EH (cell line): ENCODE data around the gene SLC7A6.
A peak's percentile ranks its signal among the peaks of the same experiment; 100 is the strongest.

ENCODE experiments used
- DNase-seq: peaks from one replicate; pipeline ENCODE4 v3.0.0-alpha.2; 2015; ENCODE audit warnings: low read depth

SLC7A6 gene

DNA sequence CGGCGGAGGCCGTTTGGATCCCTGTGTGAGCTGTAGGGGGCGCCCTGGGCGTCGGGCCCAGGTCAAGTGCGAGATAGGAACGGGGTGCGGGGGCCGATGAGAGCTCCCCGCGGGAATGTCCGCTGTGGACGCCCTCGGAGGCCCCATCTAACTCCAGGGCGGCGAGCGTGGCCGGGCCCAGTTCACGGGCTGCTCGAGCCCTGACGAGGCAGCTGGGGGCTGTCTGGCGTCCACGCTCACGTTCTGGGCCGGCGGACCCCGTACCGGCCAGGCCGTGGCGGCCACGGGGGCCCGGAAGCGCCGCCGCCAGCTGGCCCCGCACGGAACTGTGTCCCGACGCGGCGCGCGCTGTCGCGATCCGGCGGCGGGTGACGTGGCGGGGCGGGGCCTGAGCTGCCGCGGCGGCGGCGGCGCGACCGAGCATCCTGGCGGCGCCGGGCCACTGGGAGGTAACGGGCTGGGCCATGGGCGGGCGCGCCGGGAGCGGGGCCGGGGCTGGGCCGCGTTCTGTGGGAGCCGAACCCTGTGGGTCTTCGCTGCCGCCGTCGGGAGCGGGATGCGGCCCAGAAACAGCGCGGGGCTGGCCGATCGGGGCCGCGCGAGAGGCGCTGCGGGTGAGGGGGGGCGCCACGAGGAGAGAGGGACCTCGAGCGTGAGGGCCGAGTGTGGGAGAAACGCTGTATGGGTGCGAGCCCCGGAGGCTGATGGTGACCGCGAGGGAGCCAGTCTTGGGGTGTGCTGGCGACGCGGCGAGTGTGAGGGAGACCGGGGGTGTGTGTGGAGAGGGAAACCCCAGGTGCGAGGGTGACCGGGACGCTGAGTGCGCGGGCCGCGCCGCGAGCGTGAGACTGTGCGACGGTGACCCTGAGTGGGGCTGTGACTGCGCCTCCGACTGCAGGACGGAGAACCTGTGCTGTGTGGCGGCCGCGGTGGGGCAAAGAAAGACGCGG, at the start of gene SLC7A6:
Gene SLC7A6, plus strand, starts transcription at position 399 of the 950 bp plus-strand sequence. CDS start 10,201 bp downstream, outside the sequence.
- DNase-seq, result peak; percentile 81

DNA sequence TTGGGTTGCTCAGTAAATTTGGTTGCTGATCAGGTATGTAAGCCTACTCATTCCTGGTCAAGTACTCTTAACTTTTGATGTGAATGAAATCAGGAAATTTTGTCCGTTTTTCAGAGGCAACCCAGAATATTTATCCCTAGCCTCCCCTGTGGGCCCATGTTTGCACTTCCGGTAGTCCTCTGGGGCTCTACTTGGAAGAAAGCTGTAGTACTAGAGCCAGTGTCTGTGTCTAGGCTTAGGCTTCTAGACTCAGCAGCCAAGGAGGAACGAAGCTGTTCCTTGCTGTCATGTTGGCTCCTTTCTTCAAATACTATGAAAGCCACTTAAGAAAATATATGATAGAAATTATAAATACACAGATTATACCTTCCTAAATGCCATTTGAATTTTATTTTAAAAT, 49.6 kb upstream of the SLC7A6 start:
- DNase-seq, result no peak

DNA sequence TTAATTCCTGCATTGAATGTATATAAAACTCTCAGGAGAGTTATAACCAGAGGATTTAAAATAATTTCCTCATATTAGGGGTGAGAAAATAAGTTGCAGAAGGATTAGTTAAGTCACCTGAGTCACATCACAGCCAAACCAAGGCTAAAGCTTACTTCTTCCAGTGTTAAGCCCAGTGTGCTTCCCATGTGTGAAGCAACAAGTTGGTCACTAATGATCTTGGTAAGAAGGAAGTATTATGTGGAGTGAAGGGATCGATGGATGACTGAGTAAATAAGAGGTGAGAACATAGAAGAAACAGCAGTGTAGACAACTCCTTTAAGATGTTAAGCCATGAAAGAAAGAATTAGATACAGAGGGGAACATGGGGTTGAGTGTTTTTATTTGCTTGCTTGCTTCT, 49.0 kb upstream of the SLC7A6 start:
- no peak for DNase-seq

DNA sequence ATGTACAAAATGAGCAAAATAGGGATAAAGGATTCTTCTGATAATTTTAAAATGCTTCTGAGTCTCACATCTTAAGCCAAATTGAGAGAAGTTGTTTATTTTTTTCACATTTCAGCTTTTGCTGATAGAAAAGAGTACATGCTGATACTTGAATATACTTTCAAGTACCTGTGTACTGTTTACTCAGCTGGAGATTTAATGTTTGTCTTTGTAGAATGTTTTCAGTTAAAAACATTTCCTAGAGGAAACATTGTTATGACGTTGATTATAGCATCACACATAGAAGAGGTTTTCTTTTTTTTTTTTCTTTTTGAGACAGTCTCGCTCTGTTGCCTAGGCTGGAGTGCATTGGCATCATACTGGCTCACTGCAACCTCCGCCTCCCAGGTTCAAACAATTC, 48.1 kb upstream of the SLC7A6 start:
- no peak for DNase-seq

DNA sequence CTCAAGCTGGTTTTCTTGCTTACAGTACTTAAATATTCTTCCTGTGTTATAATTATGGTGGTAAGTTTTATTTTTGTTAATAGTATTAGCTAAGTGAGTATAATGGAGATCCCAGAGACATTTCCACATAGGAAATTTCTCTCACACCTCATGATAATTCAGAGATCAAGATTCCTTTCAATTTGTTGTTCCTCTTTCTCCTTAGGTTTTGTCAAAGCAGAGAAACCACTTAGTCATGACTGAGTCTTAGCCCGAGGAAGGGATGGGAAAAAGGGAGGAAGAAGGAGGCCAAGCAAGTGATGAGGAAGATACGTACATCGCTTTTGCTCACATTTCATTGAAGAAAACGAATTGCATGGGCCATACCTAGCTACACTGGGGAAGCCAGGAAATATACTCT, 46.8 kb upstream of the SLC7A6 start:
- no peak for DNase-seq

DNA sequence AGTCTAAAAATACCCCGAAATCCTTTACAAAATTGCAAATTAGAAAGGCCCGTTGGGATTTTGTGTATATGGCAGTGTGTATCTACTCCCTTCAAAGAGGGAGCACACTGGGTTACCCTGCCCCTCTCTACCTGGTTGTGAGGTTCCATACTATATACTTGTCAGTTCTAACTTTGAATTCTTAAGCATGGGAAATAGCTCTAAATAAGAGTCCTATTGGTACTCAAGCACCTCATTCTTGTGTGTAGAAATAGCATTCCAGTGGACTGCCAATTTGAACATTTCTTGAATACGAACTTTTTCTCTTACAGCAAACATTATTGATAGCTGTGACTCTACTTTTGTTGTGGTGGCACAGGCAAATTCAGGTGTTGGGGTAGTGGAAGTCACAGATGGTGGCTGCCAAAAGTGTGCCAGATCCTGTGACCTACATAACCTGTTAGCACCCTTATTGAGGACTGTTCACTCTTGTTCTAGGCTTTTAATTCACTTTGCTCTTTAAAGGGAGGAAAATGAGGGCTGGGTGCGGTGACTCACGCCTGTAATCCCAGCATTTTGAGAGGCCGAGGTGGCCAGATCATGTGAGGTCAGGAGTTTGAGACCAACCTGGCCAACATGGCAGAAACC, 44.5 kb upstream of the SLC7A6 start:
- no peak for DNase-seq

DNA sequence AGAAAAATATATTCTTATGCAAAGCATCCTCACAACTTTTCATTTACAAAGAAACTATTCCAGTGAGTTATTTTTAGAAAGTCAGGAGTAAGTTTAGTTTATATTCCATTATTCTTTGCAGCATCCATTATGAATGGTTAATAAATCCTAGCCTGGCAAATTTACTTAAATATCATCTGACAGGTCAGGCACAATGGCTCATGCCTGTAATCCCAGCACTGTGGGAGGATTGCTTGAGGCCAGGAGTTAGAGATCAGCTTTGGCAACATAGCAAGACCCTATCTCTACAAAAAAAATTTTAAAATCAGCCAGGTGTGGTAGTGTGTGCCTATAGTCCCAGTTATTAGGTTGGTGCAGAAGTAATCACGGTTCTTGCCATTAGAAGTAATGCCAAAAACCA, 41.3 kb upstream of the SLC7A6 start:
- no peak for DNase-seq

DNA sequence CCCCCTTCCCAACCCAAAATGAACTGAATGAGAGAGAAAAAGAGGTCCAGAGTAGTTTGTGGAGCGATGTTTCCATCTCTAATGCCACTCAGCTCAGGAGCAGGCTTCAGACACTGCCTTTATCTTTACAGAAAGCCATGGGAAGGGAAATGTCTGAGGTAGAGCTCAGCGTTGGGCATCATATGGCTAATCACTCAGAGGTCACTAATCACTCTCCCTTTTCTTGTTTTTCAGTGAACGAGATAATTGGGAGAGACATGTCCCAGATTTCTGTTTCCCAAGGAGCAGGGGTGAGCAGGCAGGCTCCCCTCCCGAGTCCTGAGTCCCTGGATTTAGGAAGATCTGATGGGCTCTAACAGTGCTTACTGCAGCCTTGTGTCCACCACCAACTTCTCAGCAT, 38.2 kb upstream of the SLC7A6 start:
- DNase-seq, result no peak

DNA sequence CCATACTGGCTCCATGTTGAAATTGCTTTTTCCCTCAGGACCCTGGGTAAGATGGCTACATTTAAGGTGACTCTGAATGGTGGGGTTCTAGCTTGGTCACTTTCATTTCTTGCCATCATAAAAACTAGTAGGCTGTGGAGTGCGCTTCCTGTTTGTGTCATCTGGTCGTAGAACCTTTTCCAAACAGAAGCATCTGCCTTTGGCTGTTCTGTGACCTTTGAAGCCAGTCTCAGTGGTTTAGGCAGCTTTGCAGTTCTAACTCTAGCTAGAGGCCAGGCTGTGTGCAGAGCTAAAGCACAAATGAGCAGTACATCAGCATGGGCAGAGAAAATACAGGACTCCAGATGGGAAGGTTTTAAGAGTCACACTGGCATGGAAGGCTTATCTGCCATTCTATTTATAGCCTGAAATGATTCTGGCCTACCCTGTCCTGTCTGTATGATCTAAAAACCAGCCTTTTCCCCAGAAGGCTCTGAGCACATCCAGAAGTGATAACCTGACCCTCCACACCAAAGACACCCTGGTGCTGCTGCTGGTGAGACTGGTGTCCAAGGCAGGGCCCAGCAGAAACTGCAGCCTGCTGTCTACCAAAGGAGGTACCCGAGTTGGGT, 37.0 kb upstream of the SLC7A6 start:
- no peak for DNase-seq

DNA sequence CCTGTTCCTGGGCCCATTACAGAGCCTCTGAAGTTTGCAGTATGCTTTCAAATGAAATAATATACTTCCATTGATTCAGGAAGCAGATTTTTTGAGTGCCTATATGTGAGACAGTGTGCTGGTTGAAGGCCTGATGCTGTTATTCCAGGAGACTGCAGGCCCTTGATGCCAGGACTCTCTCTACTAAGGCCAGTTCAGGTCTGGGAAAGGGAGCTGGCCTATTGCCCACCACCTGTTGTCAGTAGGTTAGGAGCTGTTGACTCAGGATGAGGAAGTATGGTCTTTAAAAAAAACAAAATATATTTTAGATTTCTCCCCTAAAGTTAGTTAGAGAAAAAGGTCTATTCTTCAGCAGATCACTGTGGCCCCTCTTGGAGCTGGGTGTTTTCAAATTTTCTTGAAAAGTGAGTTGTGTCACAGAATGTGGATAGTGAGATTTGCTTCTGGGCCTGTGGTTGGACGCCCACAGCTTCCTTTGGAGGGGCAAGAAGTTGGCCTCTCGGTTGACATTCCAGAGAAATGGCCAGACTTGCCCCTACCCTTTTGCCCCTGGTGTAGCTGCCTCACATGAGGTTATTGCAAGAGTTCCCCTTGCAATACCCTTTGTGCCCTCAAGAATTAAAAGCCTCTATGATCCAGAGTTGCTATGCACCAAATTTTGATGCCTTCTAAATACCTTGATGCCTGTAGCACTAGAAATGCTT, 36.3 kb upstream of the SLC7A6 start:
- no peak for DNase-seq

DNA sequence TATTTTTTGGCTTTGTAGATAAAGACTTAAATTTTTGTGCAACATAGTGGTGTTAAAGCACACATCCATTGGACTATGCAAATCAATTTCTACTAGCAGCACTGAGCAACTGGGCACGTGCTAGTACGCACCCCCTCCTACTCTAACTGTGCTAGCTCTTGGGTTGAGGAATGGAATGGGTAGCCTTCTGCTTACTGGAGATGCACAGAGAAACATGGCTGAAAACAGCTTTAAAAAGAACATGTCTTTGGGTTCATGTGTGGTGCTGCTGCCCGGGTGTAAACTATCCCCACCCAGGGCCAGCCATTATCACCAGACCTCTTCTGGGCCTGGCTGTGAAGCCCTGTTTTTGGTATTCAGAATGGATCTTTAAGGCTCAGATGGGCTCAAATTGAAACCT, 35.7 kb upstream of the SLC7A6 start:
- no peak for DNase-seq

DNA sequence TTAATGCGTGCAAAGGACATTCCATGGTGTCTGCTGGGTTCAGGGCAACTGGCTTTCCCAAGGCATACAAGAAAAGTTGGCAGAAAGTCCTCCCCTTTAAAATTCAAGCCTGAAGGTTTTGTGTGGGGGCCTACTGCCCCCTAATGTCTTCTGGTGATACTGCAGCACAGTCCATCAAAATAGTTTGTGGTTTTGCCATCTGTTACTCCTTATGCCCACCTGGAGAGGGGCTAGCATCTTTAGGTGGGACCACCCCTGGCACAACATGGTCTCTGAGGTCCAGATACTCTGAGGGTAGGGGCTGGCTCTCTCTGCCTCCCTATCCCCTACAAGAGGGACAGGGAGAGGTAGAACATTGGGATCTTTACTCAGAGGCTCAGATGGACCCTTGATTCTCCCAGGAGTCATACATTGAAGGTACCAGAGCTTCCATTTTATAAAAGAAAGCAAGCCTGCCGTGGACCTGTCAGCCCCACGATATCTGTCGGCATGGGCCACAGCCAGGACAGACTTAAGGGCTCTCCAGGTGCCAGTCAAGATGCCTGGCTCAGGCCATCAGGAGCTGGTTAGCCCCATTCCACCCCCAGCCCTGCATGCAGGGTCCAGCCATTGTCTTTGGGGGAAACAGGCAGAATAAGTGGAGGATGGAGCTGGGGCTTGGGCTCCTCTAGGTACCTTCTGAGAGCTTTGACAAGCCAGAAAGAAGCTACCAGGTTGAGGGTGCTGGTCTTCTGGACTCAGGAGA, 34.7 kb upstream of the SLC7A6 start:
- DNase-seq, result peak; percentile 83

DNA sequence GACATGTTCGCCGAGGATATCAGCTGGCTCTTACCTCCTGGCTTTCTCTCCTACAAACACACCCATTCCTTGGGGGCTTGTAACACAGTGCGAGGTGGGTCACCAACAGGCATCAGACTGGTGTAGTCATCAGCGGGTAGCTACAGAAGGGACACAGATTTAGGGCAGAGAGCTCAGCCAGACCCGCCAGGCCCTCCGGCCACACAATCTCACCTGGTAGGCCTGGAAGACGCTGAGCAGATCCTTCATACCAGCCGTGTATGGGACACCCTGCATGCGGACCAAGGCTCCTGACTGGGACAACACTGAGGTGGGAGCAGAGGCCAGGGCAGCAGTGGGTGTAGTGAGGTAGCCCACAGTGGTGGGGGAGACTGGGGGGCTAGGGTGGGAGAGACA, 34.2 kb upstream of the SLC7A6 start:
- DNase-seq, result no peak

DNA sequence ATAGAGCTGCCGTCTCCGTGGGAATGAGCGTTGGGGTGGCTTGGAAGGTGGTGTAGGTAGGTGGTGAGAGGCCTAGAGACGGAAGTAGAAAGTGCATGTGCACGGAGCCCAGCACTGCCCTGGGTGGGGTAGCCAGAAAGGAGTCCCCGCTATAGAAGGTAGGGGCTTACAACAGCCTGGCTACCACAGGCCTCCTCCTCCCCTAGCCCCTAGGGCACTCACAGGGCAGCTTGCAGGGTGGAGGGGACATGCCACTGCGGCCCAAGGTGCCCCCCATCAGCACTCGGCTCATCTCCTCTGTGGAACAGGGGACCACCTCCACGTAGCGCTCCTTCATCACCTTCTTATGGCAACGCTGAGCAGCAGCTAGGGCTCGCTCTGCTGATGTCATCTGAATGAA, 33.4 kb upstream of the SLC7A6 start:
- no peak for DNase-seq

DNA sequence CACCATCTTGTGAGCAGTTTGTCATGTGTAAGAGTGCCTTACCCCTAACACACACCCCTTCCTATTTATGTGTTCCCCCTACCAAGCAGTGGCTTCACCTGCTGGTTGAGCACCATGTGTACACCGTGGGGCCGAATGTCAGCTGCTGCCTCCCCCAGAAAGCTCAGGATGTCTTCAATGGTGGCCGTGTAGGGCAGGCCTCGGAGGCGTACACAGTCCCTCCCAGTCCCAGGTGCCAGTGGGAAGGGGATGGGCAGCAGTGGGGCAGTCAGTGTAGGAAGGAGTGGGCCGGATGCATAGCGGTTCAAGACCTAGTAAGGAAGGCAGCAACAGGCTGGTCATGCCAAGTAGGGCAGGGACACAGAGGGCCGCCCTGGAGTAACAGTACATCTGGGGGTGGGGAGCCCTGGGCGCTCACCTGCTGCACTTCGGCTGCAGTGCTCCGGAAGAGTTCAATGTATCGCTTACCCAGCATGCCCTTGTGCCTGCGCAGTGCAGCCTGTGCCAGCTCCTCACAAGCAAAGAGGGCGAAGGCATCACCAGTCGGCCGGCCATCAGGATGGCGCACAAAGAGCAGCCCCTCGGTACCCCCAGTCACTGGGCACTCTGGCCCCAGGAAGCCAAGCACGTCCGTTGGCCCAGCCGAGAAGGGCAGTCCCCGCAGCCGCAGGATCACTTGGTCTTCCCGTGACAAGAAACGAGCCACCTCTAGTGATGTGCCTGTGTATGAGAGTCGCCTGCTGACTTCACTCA, 32.8 kb upstream of the SLC7A6 start:
- DNase-seq, result no peak

DNA sequence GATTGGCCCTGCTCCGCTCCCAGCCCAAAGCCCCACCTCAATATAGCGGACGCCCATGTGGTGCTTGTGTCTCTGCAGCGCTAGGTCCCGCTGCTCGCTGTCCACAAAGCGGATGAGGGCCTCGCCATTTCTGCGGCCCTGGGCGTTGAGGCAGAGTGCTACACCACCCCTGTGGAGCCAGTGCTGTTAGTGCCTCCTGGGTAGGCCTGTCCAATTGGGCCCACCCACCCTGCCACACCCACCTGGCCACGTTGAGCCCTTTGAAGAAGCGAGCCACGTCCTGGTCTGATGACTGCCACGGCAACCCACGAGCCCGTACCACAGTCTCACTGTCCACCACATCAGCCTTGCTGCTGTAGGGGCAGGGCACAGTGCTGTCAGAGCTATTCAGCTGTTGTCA, 32.0 kb upstream of the SLC7A6 start:
- no peak for DNase-seq

DNA sequence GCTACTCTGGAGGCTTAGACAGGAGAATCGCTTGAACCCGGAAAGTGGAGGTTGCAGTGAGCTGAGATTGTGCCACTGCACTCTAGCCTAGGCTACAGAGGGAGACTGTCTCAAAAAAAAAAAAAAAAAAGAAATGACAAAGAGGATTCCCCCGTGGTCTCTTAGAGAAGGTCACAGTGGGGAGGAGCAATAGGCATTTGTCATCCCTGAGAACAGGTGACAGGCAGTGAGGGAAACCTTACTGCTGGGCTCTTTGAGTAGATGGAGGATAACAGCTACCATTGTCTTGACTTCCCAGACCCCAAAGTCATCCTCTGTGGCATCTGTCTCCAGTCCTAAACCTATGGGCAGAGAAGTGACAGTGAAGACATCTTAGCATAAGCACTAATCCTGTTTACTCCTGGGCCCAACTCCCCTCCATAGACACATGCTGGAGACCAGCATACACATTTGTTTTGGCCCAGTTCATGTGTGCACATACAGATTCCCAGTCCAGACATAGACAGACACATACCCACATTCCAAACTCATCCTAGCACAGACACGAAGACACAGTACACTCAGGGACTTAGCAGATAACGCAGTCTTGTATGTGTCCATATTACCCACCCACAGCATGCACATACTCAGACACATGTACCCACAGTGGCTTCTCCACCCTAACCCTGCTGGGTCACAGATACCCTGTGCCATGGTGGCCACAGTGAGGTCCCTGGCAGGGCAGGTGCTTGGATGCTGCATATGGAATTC, 31.1 kb upstream of the SLC7A6 start:
- no peak for DNase-seq

DNA sequence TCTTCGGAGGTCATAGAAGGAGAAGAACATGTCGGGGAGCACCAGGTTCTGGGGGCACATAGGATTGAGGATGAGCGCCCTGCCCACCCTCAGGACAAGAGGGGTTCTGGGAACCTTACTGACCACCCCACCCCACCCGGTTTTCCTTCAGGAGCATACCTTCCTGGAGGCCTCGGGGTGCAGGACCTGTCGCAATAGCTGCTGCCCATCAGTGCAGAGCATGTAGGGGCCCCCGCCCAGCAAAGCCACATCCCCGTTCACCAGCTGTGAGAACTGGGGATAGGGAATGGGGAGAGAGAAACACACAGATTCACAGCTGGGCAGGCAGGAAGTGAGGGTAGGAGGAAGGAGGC, 30.5 kb upstream of the SLC7A6 start:
- no peak for DNase-seq

DNA sequence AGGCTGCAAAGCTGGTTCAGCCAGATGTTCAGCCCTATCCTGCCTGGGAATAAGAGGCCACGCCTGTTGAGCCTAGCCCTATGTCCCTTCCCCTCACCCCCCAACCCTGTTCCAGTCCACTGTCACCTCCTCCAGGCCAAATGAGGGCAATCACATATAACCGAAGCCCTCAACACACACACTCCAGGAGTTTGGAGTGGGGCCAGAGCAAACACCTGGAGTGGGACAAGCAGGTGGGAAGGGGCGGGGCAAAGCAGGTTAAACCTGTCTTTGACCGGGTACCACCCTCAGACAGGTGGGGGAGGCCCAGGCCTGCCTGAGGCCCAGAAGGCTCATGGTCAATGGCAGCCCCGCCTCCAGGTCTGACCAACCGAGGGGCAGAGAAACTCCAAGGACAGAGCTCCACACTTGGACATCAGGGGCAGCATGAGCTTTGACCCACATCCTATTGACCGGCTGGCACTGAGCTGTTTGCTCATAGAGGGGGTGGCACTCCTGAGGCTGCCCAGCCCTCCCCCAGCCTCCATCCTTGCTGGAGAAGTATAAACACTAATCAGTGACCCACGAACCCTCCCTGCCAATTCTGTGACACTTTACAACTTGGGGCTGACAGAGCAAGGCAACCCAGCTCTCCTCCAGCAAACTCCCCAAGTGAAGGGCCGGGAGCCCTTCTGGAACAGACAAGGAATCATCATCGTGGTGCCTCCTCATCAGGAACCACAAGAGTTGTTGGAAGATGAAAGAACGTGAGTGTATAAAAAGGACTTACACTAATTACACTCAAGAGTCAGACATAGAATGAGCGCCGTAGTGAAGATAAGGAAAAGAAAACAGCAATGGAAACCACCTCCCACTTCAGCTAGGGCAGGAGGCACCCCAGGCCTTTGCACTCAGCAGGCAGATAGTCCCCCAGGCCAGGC, 29.9 kb upstream of the SLC7A6 start:
- no peak for DNase-seq
